ENCODE results near the gene NOXO1. TPM values are rescaled to one million over a fixed set of nuclear protein-coding genes. Genes with fewer than 3 reads are reported as not detected.

Gene NOXO1
- total and polyA plus RNA-seq, 10 of the 15 experiments (the other 5 are each of a cell fraction or from before 2014, with no cell fraction given) = 0.09 to 0.76 (median 0.26) TPM; not detected in 4

DNA sequence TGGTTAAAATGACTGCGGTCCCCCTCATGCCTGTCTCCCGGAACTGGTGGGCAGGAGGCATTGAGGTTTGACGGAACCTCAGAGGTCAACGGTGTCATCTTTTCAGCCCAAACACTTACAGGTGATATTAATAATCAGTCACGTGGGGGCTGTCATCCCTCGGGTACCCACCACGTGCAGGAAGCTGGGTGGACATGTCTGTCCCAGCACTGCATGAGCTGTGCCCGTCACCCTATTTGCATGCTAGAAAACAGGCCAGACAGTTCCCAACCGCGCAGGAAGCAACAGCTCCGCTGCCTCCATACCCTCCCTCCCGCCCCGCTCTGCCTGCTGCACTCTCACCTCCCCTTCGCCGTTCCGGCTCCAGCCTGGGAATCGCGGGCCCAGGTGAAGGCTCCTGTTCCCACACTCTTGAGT lies 9.9 kb upstream of the NOXO1 start (continued):
- TF ChIP-seq BHLHE40 (IDR thresholded peaks at IDR 0.05; ENCODE audit: borderline replicate concordance in 1 of 2, low read depth in 2 of 2, low read length in 1 of 2) (peak; percentile 96 to 97), NR2C1 (IDR thresholded peaks at IDR 0.05) (no peak), STAT3 (IDR thresholded peaks at IDR 0.05; ENCODE audit: low read depth, low read length) (no peak), HDAC2 (IDR thresholded peaks at IDR 0.05) (no peak), CHD1 (IDR thresholded peaks at IDR 0.05; ENCODE audit: low read depth, low read length) (no peak), MTA2 (IDR thresholded peaks at IDR 0.05; ENCODE audit: low read depth) (peak; percentile 26; the same call in 1 of the 2 replicates), ZNF622 (IDR thresholded peaks at IDR 0.05) (no peak), KLF5 (IDR thresholded peaks at IDR 0.05; ENCODE audit: partially characterized antibody) (no peak), TBL1XR1 (IDR thresholded peaks at IDR 0.05; ENCODE audit: low read depth, low read length) (no peak), FOS (IDR thresholded peaks at IDR 0.05; ENCODE audit: borderline replicate concordance, extremely low read depth, insufficient read length) (no peak), EED (IDR thresholded peaks at IDR 0.05; ENCODE audit: low read depth) (no peak), POLR2AphosphoS5 (IDR thresholded peaks at IDR 0.05; ENCODE audit: low read length) (peak; percentile 48), SRF (IDR thresholded peaks at IDR 0.05; ENCODE audit: low read depth in 2 of 2, low read length in 2 of 2) (no peak), ZZZ3 (IDR thresholded peaks at IDR 0.05; ENCODE audit: control insufficient read depth, insufficient read length, low read depth) (no peak), BCL11A (IDR thresholded peaks at IDR 0.05; ENCODE audit: low read depth, low read length) (no peak), CHD4 (IDR thresholded peaks at IDR 0.05) (no peak)
- TF ChIP-seq, protein P1, sequence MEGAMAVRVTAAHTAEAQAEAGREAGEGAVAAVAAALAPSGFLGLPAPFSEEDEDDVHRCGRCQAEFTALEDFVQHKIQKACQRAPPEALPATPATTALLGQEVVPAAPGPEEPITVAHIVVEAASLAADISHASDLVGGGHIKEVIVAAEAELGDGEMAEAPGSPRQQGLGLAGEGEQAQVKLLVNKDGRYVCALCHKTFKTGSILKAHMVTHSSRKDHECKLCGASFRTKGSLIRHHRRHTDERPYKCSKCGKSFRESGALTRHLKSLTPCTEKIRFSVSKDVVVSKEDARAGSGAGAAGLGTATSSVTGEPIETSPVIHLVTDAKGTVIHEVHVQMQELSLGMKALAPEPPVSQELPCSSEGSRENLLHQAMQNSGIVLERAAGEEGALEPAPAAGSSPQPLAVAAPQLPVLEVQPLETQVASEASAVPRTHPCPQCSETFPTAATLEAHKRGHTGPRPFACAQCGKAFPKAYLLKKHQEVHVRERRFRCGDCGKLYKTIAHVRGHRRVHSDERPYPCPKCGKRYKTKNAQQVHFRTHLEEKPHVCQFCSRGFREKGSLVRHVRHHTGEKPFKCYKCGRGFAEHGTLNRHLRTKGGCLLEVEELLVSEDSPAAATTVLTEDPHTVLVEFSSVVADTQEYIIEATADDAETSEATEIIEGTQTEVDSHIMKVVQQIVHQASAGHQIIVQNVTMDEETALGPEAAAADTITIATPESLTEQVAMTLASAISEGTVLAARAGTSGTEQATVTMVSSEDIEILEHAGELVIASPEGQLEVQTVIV (IDR thresholded peaks at IDR 0.05; ENCODE audit: borderline replicate concordance, partially characterized antibody) = no peak
- TF ChIP-seq, protein P2, sequence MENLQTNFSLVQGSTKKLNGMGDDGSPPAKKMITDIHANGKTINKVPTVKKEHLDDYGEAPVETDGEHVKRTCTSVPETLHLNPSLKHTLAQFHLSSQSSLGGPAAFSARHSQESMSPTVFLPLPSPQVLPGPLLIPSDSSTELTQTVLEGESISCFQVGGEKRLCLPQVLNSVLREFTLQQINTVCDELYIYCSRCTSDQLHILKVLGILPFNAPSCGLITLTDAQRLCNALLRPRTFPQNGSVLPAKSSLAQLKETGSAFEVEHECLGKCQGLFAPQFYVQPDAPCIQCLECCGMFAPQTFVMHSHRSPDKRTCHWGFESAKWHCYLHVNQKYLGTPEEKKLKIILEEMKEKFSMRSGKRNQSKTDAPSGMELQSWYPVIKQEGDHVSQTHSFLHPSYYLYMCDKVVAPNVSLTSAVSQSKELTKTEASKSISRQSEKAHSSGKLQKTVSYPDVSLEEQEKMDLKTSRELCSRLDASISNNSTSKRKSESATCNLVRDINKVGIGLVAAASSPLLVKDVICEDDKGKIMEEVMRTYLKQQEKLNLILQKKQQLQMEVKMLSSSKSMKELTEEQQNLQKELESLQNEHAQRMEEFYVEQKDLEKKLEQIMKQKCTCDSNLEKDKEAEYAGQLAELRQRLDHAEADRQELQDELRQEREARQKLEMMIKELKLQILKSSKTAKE (IDR thresholded peaks at IDR 0.05; ENCODE audit: low read depth, poor library complexity, severe bottlenecking) = no peak
- TF ChIP-seq, protein P3, sequence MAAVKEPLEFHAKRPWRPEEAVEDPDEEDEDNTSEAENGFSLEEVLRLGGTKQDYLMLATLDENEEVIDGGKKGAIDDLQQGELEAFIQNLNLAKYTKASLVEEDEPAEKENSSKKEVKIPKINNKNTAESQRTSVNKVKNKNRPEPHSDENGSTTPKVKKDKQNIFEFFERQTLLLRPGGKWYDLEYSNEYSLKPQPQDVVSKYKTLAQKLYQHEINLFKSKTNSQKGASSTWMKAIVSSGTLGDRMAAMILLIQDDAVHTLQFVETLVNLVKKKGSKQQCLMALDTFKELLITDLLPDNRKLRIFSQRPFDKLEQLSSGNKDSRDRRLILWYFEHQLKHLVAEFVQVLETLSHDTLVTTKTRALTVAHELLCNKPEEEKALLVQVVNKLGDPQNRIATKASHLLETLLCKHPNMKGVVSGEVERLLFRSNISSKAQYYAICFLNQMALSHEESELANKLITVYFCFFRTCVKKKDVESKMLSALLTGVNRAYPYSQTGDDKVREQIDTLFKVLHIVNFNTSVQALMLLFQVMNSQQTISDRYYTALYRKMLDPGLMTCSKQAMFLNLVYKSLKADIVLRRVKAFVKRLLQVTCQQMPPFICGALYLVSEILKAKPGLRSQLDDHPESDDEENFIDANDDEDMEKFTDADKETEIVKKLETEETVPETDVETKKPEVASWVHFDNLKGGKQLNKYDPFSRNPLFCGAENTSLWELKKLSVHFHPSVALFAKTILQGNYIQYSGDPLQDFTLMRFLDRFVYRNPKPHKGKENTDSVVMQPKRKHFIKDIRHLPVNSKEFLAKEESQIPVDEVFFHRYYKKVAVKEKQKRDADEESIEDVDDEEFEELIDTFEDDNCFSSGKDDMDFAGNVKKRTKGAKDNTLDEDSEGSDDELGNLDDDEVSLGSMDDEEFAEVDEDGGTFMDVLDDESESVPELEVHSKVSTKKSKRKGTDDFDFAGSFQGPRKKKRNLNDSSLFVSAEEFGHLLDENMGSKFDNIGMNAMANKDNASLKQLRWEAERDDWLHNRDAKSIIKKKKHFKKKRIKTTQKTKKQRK (IDR thresholded peaks at IDR 0.05; ENCODE audit: low read depth, low read length) = no peak
- TF ChIP-seq, protein P4, sequence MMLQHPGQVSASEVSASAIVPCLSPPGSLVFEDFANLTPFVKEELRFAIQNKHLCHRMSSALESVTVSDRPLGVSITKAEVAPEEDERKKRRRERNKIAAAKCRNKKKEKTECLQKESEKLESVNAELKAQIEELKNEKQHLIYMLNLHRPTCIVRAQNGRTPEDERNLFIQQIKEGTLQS (IDR thresholded peaks at IDR 0.05; ENCODE audit: borderline replicate concordance, extremely low read depth, low read depth, low read length) = no peak

All from GM12878 (cell line).